ENCODE results near the gene PHKB. TPM values are rescaled to one million over a fixed set of nuclear protein-coding genes. Genes with fewer than 3 reads are reported as not detected.

Gene PHKB
- total RNA-seq, 1 experiment from 2014 or later, result 35.6 TPM

DNA sequence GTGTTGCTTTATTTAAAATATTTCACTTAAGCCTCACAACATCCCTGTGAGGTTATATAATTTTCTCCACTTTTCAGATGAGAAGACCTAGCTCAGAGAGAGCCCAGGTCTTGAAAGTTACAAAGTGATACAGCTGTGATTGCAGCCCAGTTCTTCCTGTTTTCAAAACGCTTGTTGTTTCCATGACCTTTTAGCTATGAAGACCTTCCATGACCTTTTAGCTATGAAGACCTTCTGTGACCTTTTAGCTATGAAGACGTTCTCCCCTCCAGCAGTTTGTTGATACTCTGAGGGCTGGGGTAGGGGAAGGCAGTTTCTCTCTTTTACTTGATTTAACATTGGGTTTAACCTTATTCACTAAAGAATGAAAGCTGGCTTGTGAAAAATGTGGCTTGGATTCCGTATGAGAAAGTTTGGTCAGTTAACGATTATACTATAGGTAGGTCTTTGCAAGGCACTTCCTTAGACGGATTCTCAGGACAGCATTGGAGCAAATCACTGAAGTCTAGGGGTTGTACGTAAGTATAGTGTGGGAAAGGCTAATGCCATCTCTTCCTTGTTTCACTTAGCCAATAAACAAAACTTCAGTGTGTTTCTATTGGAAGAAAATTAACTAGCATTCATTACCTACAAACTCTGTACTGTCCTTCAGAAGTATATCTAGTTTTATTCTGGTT, 20.7 kb downstream of the PHKB start:
- no peak overlapping the region for H3K4me3 ChIP-seq
- H3K9me3 ChIP-seq (replicated peaks), result no peaks in the 10 kb centered on the region
- H3K27me3 ChIP-seq, result no peaks in the 10 kb centered on the region
- H3K4me1 ChIP-seq, result no peaks in the 10 kb centered on the region
- H3K36me3 ChIP-seq, result no peaks in the 10 kb centered on the region
- DNase-seq, result no peak
- no peak overlapping the region for H3K27ac ChIP-seq

GRCh38 chr16:47483616-47484015, 22.5 kb downstream of the PHKB start:
- no peak for DNase-seq
- Histone ChIP-seq H3K4me3 (no peak overlapping the region), H3K27ac (no peak overlapping the region), H3K9me3 (replicated peaks) (no peaks in the 10 kb centered on the region), H3K36me3 (no peaks in the 10 kb centered on the region), H3K27me3 (no peaks in the 10 kb centered on the region), H3K4me1 (no peaks in the 10 kb centered on the region)

- no peak overlapping the region for H3K27ac ChIP-seq
- H3K9me3 ChIP-seq (replicated peaks), result peaks cover 11% of the 10 kb centered on the region
- no peak for DNase-seq
- H3K27me3 ChIP-seq, result no peaks in the 10 kb centered on the region
- H3K4me1 ChIP-seq, result no peaks in the 10 kb centered on the region
- no peak overlapping the region for H3K4me3 ChIP-seq
- H3K36me3 ChIP-seq, result no peaks in the 10 kb centered on the region
These were observed 25.7 kb downstream of the PHKB start for GRCh38 chr16:47486856-47487255.

- Histone ChIP-seq H3K27ac (no peak overlapping the region), H3K4me1 (no peaks in the 10 kb centered on the region), H3K36me3 (no peaks in the 10 kb centered on the region), H3K9me3 (replicated peaks) (peaks cover 11% of the 10 kb centered on the region), H3K27me3 (no peaks in the 10 kb centered on the region), H3K4me3 (no peak overlapping the region)
- no peak for DNase-seq
These were observed 26.9 kb downstream of the PHKB start for GRCh38 chr16:47488051-47488450.

- no peak overlapping the region for H3K27ac ChIP-seq
- peaks cover 11% of the 10 kb centered on the region for H3K9me3 ChIP-seq (replicated peaks)
- H3K27me3 ChIP-seq, result no peaks in the 10 kb centered on the region; the same call in 1 of the 2 replicates
- no peaks in the 10 kb centered on the region for H3K36me3 ChIP-seq
- H3K4me3 ChIP-seq, result no peak overlapping the region
- DNase-seq, result no peak
- no peaks in the 10 kb centered on the region for H3K4me1 ChIP-seq
These were observed 29.3 kb downstream of the PHKB start for GRCh38 chr16:47490471-47490870.

- Histone ChIP-seq H3K4me1 (no peaks in the 10 kb centered on the region), H3K27ac (no peak overlapping the region), H3K36me3 (no peaks in the 10 kb centered on the region), H3K27me3 (no peaks in the 10 kb centered on the region; the same call in 1 of the 2 replicates), H3K9me3 (replicated peaks) (peaks cover 11% of the 10 kb centered on the region), H3K4me3 (no peak overlapping the region)
- DNase-seq, result no peak
These were observed 30.9 kb downstream of the PHKB start for GRCh38 chr16:47492036-47492427.

GRCh38 chr16:47492428-47493377, 31.6 kb downstream of the PHKB start:
- peaks cover 11% of the 10 kb centered on the region for H3K9me3 ChIP-seq (replicated peaks)
- DNase-seq, result no peak
- no peaks in the 10 kb centered on the region for H3K36me3 ChIP-seq
- no peak overlapping the region for H3K4me3 ChIP-seq
- no peaks in the 10 kb centered on the region for H3K4me1 ChIP-seq
- H3K27ac ChIP-seq, result no peak overlapping the region
- no peaks in the 10 kb centered on the region; the same call in 1 of the 2 replicates for H3K27me3 ChIP-seq

DNA sequence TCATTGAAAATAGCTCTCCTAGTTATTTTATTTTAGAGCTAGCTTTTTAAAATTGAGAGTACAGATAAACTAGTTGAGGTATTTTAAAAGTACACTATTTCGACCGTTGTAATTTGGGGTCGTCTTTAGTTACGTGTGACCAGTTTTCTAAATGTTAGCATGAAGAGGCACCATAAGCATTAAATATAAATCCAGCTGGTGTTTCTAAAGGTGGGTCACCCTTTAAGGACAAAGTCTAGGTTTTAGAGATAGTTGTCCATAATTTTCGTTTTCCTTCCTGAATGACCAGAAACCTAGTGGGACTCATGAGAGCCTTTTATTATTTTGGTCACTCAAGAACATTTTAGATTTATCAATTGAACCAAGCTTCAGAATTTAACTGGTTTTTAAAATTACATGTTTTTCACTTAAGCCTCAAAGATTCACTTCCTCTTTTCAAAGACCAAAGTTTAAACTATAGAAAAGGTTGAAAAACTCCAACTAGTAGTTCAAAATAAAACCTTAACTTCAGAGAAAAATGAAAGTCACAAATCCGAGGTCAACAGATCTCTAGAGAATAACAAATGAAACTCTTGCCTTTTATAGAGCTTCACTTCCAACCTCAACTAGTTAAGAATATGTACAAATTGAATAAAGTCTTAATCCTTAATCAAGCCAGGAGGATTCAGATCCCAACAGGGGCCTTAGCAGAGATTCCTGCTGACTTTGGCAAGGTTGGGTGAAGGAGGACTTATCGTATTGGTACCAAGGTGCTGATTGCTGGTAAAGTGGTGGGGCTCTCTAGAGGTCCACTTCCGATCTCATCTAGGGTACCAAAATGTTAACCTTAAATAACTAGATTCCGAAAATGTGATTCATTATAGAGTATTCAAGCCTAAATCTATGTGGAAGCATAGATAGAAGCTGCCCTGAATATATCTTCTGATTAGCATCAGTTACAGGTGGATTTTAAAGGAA, 32.5 kb downstream of the PHKB start:
- Histone ChIP-seq H3K4me3 (no peak overlapping the region), H3K27ac (no peak overlapping the region), H3K4me1 (no peaks in the 10 kb centered on the region), H3K27me3 (no peaks in the 10 kb centered on the region; the same call in 1 of the 2 replicates), H3K9me3 (replicated peaks) (peaks cover 11% of the 10 kb centered on the region), H3K36me3 (no peaks in the 10 kb centered on the region)
- DNase-seq, result no peak

DNA sequence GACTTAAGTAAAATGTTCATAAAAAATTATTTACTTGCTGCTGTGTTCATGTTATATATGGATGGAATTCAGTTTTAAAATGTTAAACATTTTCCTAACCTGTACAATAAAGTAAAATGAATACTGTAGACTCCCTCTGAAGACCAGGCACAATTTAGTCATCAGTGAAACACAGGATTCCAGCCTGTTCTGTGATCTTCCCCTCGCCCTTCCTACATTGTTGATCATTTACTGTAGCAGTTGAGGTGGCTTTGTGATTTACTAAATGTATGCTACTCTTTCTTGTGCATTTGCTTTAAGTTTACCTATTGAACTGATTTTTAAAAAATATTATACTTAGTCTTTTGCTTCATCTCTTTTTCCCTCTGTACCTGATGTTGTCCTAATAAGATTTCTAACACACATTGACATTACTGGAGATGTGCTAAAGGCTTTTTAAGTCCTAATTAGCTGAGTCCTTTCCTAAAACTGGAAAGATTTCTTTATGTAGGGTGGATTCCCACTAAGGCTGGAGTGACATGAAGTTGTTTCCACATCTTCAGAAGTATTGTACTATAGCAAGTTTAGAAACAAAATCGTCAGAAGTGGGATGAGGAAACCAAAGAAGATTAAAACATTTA, 38.1 kb downstream of the PHKB start:
- Histone ChIP-seq H3K27me3 (no peaks in the 10 kb centered on the region), H3K27ac (no peak overlapping the region), H3K36me3 (peaks cover 13% of the 10 kb centered on the region), H3K9me3 (replicated peaks) (no peaks in the 10 kb centered on the region), H3K4me3 (no peak overlapping the region), H3K4me1 (no peaks in the 10 kb centered on the region)
- DNase-seq, result no peak

GRCh38 chr16:47499700-47500264, 38.7 kb downstream of the PHKB start:
- no peak for DNase-seq
- Histone ChIP-seq H3K4me1 (no peaks in the 10 kb centered on the region), H3K27ac (no peak overlapping the region), H3K4me3 (no peak overlapping the region), H3K27me3 (no peaks in the 10 kb centered on the region), H3K36me3 (peaks cover 15% of the 10 kb centered on the region), H3K9me3 (replicated peaks) (no peaks in the 10 kb centered on the region)

DNA sequence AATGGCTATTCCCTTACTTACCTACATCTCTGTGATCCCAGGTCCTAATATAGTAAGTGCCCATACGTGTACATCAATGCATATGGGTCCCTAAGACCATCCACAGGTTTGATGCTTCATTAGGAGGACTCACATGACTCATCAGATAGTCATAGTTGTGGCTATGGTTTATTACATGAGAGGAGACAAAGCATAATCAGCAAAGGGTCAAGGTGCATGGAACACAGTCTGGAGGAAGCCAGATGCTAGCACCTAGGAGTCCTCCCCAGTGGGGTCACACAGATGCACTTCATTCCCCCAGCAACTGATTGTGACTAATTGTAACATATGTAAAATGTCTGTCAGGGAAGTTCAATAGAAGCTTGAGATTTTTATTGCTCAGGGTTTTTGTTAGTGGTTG, 42.8 kb downstream of the PHKB start:
- peaks cover 15% of the 10 kb centered on the region for H3K36me3 ChIP-seq
- no peak for DNase-seq
- no peaks in the 10 kb centered on the region for H3K9me3 ChIP-seq (replicated peaks)
- H3K4me1 ChIP-seq, result no peaks in the 10 kb centered on the region; the same call in 1 of the 2 replicates
- no peak overlapping the region for H3K27ac ChIP-seq
- H3K4me3 ChIP-seq, result no peak overlapping the region
- H3K27me3 ChIP-seq, result no peaks in the 10 kb centered on the region

GRCh38 chr16:47504599-47504998, 43.5 kb downstream of the PHKB start:
- Histone ChIP-seq H3K36me3 (peaks cover 15% of the 10 kb centered on the region), H3K4me3 (no peak overlapping the region), H3K27me3 (no peaks in the 10 kb centered on the region), H3K27ac (no peak overlapping the region), H3K9me3 (replicated peaks) (no peaks in the 10 kb centered on the region), H3K4me1 (no peaks in the 10 kb centered on the region; the same call in 1 of the 2 replicates)
- DNase-seq, result no peak

- Histone ChIP-seq H3K36me3 (peaks cover 3% of the 10 kb centered on the region; the same call in 1 of the 2 replicates), H3K4me1 (no peaks in the 10 kb centered on the region; the same call in 1 of the 2 replicates), H3K27ac (no peak overlapping the region), H3K27me3 (no peaks in the 10 kb centered on the region), H3K4me3 (no peak overlapping the region), H3K9me3 (replicated peaks) (no peaks in the 10 kb centered on the region)
- DNase-seq, result no peak
These were observed 45.7 kb downstream of the PHKB start for GRCh38 chr16:47506800-47507199.

DNA sequence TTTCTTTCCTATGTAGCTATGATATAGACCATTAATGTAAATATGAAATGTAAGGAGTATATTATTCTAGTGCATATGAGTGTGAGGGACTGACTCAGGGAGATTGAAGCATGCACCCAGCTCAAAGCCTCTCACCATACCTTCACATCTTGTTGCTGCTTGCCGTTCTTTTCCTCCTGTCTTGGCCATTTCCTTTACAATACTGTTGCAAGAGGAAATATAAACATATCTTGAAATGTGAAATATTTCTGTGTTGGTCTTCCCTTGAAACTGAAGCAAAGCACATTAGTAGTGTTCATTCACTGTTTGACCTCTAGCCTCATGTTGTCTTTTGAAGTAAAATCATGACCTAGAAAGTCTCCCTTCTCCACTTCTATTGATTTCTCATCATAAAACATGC, 46.6 kb downstream of the PHKB start:
- Histone ChIP-seq H3K27me3 (no peaks in the 10 kb centered on the region), H3K4me3 (no peak overlapping the region), H3K9me3 (replicated peaks) (no peaks in the 10 kb centered on the region), H3K27ac (no peak overlapping the region; the same call in 1 of the 2 replicates), H3K36me3 (peaks cover 3% of the 10 kb centered on the region), H3K4me1 (no peaks in the 10 kb centered on the region; the same call in 1 of the 2 replicates)
- no peak for DNase-seq

All from SJCRH30 (cell line).